Activated naive CD8-positive, alpha-beta T cell (primary cell): ENCODE measurements around the gene C20orf204.

Source experiments
- H3K27ac Mint-ChIP-seq: one replicate; pipeline ENCODE4 v1.8.0; 2021; ENCODE audit warnings: mixed read lengths
- H3K27me3 Mint-ChIP-seq: one replicate; pipeline ENCODE4 v1.8.0; 2021; ENCODE audit warnings: mixed read lengths
- H3K36me3 Mint-ChIP-seq: one replicate; pipeline ENCODE4 v1.8.0; 2021; ENCODE audit warnings: mixed read lengths
- H3K4me1 Mint-ChIP-seq: one replicate; pipeline ENCODE4 v1.8.0; 2021; ENCODE audit warnings: low read depth, mixed read lengths
- H3K4me3 Mint-ChIP-seq: one replicate; pipeline ENCODE4 v1.8.0; 2021; ENCODE audit warnings: mild to moderate bottlenecking, mixed read lengths
- H3K9me3 Mint-ChIP-seq: one replicate; pipeline ENCODE4 v1.8.0; 2021; ENCODE audit warnings: low read depth, mixed read lengths

C20orf204 gene

GRCh38 chr20:64022671-64023360, 13.2 kb upstream of the C20orf204 start:
- H3K9me3 Mint-ChIP-seq = no peaks in the 10 kb centered on the region

GRCh38 chr20:64023361-64024140, 12.4 kb upstream of the C20orf204 start:
- H3K36me3 Mint-ChIP-seq = peaks cover 9% of the 10 kb centered on the region
- no peaks in the 10 kb centered on the region for H3K4me1 Mint-ChIP-seq
- H3K9me3 Mint-ChIP-seq = no peaks in the 10 kb centered on the region
- H3K27me3 Mint-ChIP-seq = no peaks in the 10 kb centered on the region
- H3K27ac Mint-ChIP-seq = no peak overlapping the region
- no peak overlapping the region for H3K4me3 Mint-ChIP-seq

More at GRCh38 chr20:64022671-64023360, 13.2 kb upstream of the C20orf204 start:
- Mint-ChIP-seq H3K27ac (no peak overlapping the region), H3K4me1 (no peaks in the 10 kb centered on the region), H3K4me3 (no peak overlapping the region), H3K36me3 (peaks cover 12% of the 10 kb centered on the region), H3K27me3 (no peaks in the 10 kb centered on the region)

DNA sequence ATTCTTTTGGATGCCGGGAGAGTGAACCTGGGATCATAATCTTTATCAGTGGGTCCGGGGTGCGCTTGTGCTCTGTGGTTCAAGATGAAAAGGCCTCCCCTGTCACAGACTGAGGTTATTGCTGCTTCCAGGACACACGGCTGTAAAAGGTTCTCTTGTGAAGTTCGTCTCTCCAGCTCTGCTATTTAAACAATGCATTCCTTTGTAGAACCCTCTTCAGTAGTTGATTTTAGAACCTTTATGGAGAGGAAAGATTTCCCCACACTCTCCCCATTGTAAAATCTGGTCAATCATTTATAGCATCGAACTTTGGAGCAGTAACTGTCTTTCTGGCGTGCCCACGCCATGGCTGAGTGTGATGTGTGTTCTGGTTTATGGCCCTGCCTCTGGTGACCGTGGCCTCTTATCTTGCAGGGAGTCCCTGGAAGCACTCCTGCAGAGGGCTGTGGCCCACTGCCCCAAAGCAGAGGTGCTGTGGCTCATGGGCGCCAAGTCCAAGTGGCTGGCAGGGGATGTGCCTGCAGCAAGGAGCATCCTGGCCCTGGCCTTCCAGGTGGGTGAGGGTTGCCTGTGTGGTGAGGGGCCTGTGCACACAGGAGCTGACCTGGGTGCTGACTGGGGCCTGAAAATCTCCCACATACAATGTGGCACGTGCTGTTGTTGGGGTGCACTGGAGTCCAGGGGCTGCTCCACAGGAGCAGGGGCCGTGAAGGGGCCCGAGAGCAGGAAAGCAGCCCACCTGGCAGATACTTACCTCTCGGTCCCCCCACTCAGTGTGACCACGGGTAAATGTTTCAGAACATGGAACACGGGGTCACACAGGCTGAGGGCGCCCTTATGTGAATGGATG, 11.6 kb upstream of the C20orf204 start:
- Mint-ChIP-seq H3K27me3 (no peaks in the 10 kb centered on the region), H3K36me3 (peaks cover 5% of the 10 kb centered on the region), H3K4me3 (no peak overlapping the region), H3K9me3 (no peaks in the 10 kb centered on the region), H3K4me1 (no peaks in the 10 kb centered on the region), H3K27ac (no peak overlapping the region)

GRCh38 chr20:64025101-64025825, 10.7 kb upstream of the C20orf204 start:
- H3K27me3 Mint-ChIP-seq = no peaks in the 10 kb centered on the region
- H3K4me3 Mint-ChIP-seq = no peak overlapping the region
- no peak overlapping the region for H3K27ac Mint-ChIP-seq
- no peaks in the 10 kb centered on the region for H3K9me3 Mint-ChIP-seq
- H3K4me1 Mint-ChIP-seq = no peaks in the 10 kb centered on the region
- H3K36me3 Mint-ChIP-seq = peaks cover 5% of the 10 kb centered on the region

DNA sequence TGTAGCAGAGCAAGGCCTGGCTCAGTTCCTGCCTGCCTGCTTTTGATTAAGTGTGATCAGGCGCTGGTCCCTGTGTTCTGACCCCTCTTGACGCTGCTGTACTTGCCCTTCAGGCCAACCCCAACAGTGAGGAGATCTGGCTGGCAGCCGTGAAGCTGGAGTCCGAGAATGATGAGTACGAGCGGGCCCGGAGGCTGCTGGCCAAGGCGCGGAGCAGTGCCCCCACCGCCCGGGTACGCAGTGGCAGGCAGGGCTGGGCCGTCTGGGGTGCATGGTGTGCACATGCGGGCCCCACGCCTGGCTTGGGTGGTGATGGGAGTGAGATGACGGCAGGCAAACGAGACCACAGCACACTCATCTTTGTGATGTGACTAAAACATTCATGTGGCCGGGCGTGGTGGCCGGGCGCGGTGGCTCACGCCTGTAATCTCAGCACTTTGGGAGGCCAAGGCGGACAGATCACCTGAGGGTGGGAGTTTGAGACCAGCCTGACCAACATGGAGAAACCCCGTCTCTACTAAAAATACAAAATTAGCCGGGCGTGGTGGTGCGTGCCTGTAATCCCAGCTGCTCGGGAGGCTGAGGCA, 10.1 kb upstream of the C20orf204 start:
- Mint-ChIP-seq H3K27me3 (no peaks in the 10 kb centered on the region), H3K9me3 (no peaks in the 10 kb centered on the region), H3K4me1 (no peaks in the 10 kb centered on the region), H3K4me3 (no peak overlapping the region), H3K36me3 (peaks cover 5% of the 10 kb centered on the region), H3K27ac (no peak overlapping the region)

DNA sequence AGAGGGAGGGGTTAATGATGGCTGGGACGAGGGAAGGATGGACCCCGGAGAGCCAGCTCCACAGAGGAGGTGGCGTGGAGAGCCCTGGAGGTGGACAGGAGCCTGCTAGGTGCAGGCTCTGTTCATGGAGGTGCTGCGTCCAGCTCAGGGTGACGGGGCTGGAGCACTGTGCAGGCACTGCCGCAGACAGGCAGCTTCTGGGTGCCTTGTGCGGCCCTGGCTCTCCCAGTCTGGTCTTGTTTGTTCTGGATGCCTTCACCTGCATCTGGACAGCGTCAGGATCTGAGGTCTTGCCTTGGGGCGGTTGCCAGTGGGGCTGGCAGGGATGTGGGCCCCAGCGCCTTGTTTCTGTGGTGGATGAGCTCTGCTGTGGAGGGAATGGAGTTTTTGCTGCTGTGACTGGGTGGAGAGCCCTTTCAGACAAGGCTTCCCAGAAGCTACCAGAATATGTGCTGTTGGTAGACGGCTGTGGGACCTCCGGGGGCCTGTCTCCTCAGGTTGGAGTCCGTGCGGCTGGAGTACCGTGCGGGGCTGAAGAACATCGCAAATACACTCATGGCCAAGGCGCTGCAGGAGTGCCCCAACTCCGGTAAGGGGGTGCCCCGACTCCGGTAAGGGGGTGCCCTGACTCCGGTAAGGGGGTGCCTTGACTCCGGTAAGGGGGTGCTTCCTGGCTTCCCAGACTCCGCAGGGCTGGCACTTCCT, 7.8 kb upstream of the C20orf204 start:
- Mint-ChIP-seq H3K27me3 (no peaks in the 10 kb centered on the region), H3K4me3 (no peak overlapping the region), H3K27ac (no peak overlapping the region), H3K4me1 (no peaks in the 10 kb centered on the region), H3K36me3 (peaks cover 2% of the 10 kb centered on the region), H3K9me3 (no peaks in the 10 kb centered on the region)

GRCh38 chr20:64029293-64030117, 6.5 kb upstream of the C20orf204 start:
- H3K9me3 Mint-ChIP-seq = no peaks in the 10 kb centered on the region
- H3K4me3 Mint-ChIP-seq = no peak overlapping the region
- H3K27me3 Mint-ChIP-seq = no peaks in the 10 kb centered on the region
- H3K4me1 Mint-ChIP-seq = peaks cover 7% of the 10 kb centered on the region
- H3K27ac Mint-ChIP-seq = no peak overlapping the region
- H3K36me3 Mint-ChIP-seq = no peaks in the 10 kb centered on the region

DNA sequence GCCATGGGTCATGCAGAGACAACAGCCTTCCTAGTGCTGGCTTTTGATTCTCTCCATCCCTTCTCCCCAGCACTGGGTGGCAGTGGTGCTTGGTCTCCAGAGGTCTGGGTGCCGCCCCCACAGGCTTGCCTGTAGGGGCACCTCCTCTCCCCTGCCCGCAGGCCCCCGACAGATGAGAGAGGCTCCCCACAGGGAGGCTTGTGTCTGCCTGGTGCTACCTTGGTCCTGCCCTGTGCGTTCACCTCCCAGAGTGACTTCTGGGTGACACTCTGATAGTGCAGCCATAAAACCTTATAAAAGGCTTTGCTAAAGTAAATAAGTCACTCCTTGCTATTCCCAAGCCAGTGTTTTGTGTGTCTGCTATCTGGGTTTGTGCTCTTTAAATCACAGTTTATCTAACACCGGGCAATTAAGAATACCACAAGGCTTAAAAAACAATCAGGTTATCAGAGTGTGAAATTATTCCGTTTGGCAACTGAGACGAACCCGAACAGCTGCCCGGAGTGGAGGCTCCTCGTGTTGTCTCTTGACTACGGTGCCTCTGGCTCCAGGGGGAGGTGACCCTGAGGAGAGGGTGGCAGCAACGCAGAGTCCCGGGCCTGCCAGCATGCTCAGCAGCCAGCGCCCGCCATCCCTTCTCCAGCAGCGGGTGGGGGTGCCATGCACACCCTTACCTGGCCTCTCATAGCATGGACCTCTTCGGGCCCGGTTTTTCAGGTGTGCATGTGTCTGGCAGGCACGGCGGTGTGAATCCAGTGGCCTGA, 5.4 kb upstream of the C20orf204 start:
- Mint-ChIP-seq H3K4me3 (no peak overlapping the region), H3K27me3 (no peaks in the 10 kb centered on the region), H3K9me3 (no peaks in the 10 kb centered on the region), H3K36me3 (peaks cover 2% of the 10 kb centered on the region), H3K4me1 (peaks cover 16% of the 10 kb centered on the region), H3K27ac (no peak overlapping the region)

- peaks cover 19% of the 10 kb centered on the region for H3K4me1 Mint-ChIP-seq
- no peak overlapping the region for H3K27ac Mint-ChIP-seq
- H3K27me3 Mint-ChIP-seq = no peaks in the 10 kb centered on the region
- no peaks in the 10 kb centered on the region for H3K9me3 Mint-ChIP-seq
- H3K36me3 Mint-ChIP-seq = peaks cover 2% of the 10 kb centered on the region
- H3K4me3 Mint-ChIP-seq = no peak overlapping the region
Observed at GRCh38 chr20:64031822-64032314, 4.1 kb upstream of the C20orf204 start.

DNA sequence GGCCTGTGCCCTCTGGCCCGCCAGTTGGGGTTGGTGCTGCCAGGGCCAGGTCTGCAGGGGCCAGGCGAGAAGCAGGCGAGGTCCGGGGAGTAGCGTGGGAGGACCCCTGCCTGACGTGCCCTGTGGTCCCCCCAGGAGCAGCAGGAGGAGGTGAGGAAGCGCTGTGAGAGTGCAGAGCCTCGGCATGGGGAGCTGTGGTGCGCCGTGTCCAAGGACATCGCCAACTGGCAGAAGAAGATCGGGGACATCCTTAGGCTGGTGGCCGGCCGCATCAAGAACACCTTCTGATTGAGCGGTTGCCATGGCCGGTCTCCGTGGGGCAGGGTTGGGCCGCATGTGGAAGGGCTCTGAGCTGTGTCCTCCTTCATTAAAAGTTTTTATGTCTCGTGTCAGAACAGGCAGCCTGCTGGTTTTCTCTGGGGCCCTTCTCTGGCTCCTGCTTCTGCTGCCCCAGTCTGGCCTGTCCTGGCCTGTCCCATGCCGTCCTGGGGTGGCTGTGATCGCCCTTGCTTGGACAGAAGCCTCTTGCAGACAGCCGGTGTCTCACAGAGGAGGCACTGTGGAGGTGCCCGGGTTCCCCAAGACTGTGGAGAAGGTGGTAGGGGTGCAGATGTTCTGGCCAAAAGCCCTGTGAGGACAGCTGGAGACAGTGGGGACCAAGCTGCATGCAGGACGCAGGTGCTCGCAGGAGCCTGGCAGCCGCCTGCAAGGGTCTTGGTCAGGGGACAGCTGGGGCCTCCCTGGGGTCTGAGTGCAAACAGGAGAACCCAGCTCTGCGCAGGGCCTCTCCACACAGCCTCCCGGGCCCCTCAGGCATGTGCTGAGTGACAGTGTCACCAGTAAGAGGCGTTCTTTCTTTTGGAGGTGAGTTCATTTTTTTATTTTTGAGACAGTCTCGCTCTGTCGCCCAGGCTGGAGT, 3.0 kb upstream of the C20orf204 start:
- no peak overlapping the region for H3K4me3 Mint-ChIP-seq
- H3K27ac Mint-ChIP-seq = no peak overlapping the region
- peaks cover 22% of the 10 kb centered on the region for H3K4me1 Mint-ChIP-seq

GRCh38 chr20:64033981-64034493, 1.9 kb upstream of the C20orf204 start:
- H3K9me3 Mint-ChIP-seq = no peaks in the 10 kb centered on the region
- peaks cover 22% of the 10 kb centered on the region for H3K4me1 Mint-ChIP-seq
- no peaks in the 10 kb centered on the region for H3K27me3 Mint-ChIP-seq
- peak overlapping the region; percentile 66 for H3K27ac Mint-ChIP-seq
- no peak overlapping the region for H3K4me3 Mint-ChIP-seq
- H3K36me3 Mint-ChIP-seq = peaks cover 2% of the 10 kb centered on the region

More for the DNA sequence above, 3.0 kb upstream of the C20orf204 start:
- Mint-ChIP-seq H3K9me3 (no peaks in the 10 kb centered on the region), H3K27me3 (no peaks in the 10 kb centered on the region), H3K36me3 (peaks cover 2% of the 10 kb centered on the region)
